ENCODE measurements around the gene KIDINS220. TPM values are rescaled to one million over a fixed set of nuclear protein-coding genes. Genes with fewer than 3 reads are reported as not detected.
A peak's percentile ranks its signal among the peaks of the same experiment; 100 is the strongest.

The KIDINS220 gene
- total and polyA plus RNA-seq, 2 of the 13 experiments (the other 11 are each of a cell fraction or from before 2014, with no cell fraction given): 25.2 to 32.3 TPM

DNA sequence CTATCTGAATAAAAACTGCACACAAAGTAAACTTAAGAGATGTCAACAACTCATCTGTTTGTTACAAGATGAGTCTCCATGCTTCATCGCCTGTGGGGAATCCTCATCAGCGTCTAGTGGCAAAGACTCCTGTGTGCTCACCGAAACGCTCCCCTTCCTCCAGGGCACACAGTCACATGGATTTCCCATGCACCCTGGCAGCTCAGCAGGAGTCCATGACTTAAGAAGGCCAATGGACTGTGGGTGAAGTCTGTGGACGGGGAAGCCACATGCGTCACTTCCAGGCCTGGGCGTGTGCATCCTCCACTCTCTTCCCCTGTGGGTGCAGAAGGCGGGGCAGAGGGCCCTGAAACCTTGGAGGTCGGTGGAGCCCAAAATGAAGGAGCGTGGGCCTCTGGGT lies 114.4 kb downstream of the KIDINS220 start:
- POLR2A ChIA-PET: no interaction called here
- CTCF ChIA-PET (ENCODE audit: low intra/inter-chr PET ratio, low total read pairs): no interaction called here
- H3K4me1 ChIP-seq (ENCODE audit: insufficient read depth, low read length): peaks cover 10% of the 10 kb centered on the region; the same call in 1 of the 2 replicates
- intact Hi-C loops (cut with micrococcal nuclease; ENCODE audit: unreplicated experiment) (no loop called here), in situ Hi-C loops (cut with HindIII; ENCODE audit: extremely low pct_ligation_motif_present, low pct_unique_long_range_greater_than_20kb) (no loop called here)
- 71% methylated on average over 10 of the region's 10 CpGs for WGBS (ENCODE audit: low lambda C conversion rate)
- no peak overlapping the region for H3K4me3 ChIP-seq (replicated peaks in 1 of 3; ENCODE audit: insufficient read depth in 1 of 3, low read depth in 2 of 3, low read length in 3 of 3)
- H3K9ac ChIP-seq (ENCODE audit: insufficient read depth, low read depth, low read length): no peak overlapping the region
- BruUV-seq (replicated peaks): no TSS peak
- H3K36me3 ChIP-seq (replicated peaks in 1 of 2; ENCODE audit: control insufficient read depth in 1 of 2, insufficient read depth in 2 of 2, low read length in 2 of 2): 0 out of 5 replicates have a peak, but pooled peaks cover 0 to 2% of the 10 kb centered on the region in 2 experiments
- H2AFZ ChIP-seq (ENCODE audit: low read length): no peak overlapping the region
- ATAC-seq (no peak), DNase-seq (ENCODE audit: low spot score) (no peak), FAIRE-seq (no peak)
- H3K27ac ChIP-seq (ENCODE audit: extremely low read length, insufficient read depth, low read length): no peak overlapping the region
- H3K27me3 ChIP-seq (ENCODE audit: control insufficient read depth in 1 of 2, insufficient read depth in 2 of 2, low read length in 2 of 2): peaks cover 0 to 3% of the 10 kb centered on the region in 2 experiments; a peak in 1 of 5 replicates
- H3K79me2 ChIP-seq (ENCODE audit: insufficient read depth, low read length): no peaks in the 10 kb centered on the region
- TF ChIP-seq PLRG1 (conservative IDR thresholded peaks at IDR 0.05): no peak
- no peak for TF ChIP-seq ZBTB8A (CRISPR knock-in tag; IDR thresholded peaks at IDR 0.05; ENCODE audit: borderline replicate concordance, low read depth)
- TF ChIP-seq ASH2L (IDR thresholded peaks at IDR 0.05; ENCODE audit: insufficient read length, low read depth, low read length): no peak
- TF ChIP-seq, protein P1, sequence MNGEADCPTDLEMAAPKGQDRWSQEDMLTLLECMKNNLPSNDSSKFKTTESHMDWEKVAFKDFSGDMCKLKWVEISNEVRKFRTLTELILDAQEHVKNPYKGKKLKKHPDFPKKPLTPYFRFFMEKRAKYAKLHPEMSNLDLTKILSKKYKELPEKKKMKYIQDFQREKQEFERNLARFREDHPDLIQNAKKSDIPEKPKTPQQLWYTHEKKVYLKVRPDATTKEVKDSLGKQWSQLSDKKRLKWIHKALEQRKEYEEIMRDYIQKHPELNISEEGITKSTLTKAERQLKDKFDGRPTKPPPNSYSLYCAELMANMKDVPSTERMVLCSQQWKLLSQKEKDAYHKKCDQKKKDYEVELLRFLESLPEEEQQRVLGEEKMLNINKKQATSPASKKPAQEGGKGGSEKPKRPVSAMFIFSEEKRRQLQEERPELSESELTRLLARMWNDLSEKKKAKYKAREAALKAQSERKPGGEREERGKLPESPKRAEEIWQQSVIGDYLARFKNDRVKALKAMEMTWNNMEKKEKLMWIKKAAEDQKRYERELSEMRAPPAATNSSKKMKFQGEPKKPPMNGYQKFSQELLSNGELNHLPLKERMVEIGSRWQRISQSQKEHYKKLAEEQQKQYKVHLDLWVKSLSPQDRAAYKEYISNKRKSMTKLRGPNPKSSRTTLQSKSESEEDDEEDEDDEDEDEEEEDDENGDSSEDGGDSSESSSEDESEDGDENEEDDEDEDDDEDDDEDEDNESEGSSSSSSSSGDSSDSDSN (CRISPR knock-in tag; IDR thresholded peaks at IDR 0.05): no peak
- H3K9me3 ChIP-seq (ENCODE audit: low read length): no peaks in the 10 kb centered on the region
- no peak overlapping the region for H3K4me2 ChIP-seq (ENCODE audit: low read depth, low read length)
- no peaks in the 10 kb centered on the region for H4K20me1 ChIP-seq (ENCODE audit: insufficient read depth, low read length)

GRCh38 chr2:8721410-8721809 lies 116.0 kb downstream of the KIDINS220 start:
- H3K79me2 ChIP-seq (ENCODE audit: insufficient read depth, low read length): no peaks in the 10 kb centered on the region
- no peaks in the 10 kb centered on the region for H3K9me3 ChIP-seq (ENCODE audit: low read length)
- no TSS peak for BruUV-seq (replicated peaks)
- no peak overlapping the region for H3K9ac ChIP-seq (ENCODE audit: insufficient read depth, low read depth, low read length)
- no peak for ATAC-seq
- H3K4me2 ChIP-seq (ENCODE audit: low read depth, low read length): no peak overlapping the region
- DNase-seq (ENCODE audit: low spot score): no peak
- H3K27ac ChIP-seq (ENCODE audit: extremely low read length, insufficient read depth, low read length): no peak overlapping the region
- peaks cover 10% of the 10 kb centered on the region; the same call in 1 of the 2 replicates for H3K4me1 ChIP-seq (ENCODE audit: insufficient read depth, low read length)
- intact Hi-C loops (cut with micrococcal nuclease; ENCODE audit: unreplicated experiment) (no loop called here), in situ Hi-C loops (cut with HindIII; ENCODE audit: extremely low pct_ligation_motif_present, low pct_unique_long_range_greater_than_20kb) (no loop called here)
- ChIA-PET CTCF (ENCODE audit: low intra/inter-chr PET ratio, low total read pairs) (no interaction called here), POLR2A (no interaction called here)
- no peaks in the 10 kb centered on the region for H4K20me1 ChIP-seq (ENCODE audit: insufficient read depth, low read length)
- WGBS (ENCODE audit: low lambda C conversion rate): 90% methylated on average over 3 of the region's 3 CpGs
- H2AFZ ChIP-seq (ENCODE audit: low read length): no peak overlapping the region
- no peak overlapping the region for H3K4me3 ChIP-seq (replicated peaks in 1 of 3; ENCODE audit: insufficient read depth in 1 of 3, low read depth in 2 of 3, low read length in 3 of 3)
- peaks cover 0 to 3% of the 10 kb centered on the region in 2 experiments; a peak in 1 of 5 replicates for H3K27me3 ChIP-seq (ENCODE audit: control insufficient read depth in 1 of 2, insufficient read depth in 2 of 2, low read length in 2 of 2)
- H3K36me3 ChIP-seq (replicated peaks in 1 of 2; ENCODE audit: control insufficient read depth in 1 of 2, insufficient read depth in 2 of 2, low read length in 2 of 2): no peaks in the 10 kb centered on the region
- FAIRE-seq: no peak
- TF ChIP-seq ZNF282 (IDR thresholded peaks at IDR 0.05; ENCODE audit: partially characterized antibody) (no peak), SALL1 (CRISPR knock-in tag; IDR thresholded peaks at IDR 0.05) (no peak), FOXO1 (CRISPR knock-in tag; IDR thresholded peaks at IDR 0.05) (no peak), IRF2 (CRISPR knock-in tag; IDR thresholded peaks at IDR 0.05) (no peak), ZNF30 (CRISPR knock-in tag; IDR thresholded peaks at IDR 0.05) (no peak), MAFK (conservative IDR thresholded peaks at IDR 0.05 in 1 of 2, IDR thresholded peaks at IDR 0.05 in 1 of 2; ENCODE audit: low read length in 2 of 2) (peak; percentile 18 to 62; a peak in 2 of 4 replicates), REXO4 (CRISPR knock-in tag; IDR thresholded peaks at IDR 0.05; ENCODE audit: borderline replicate concordance) (no peak), NR2F6 (IDR thresholded peaks at IDR 0.05) (no peak), NR2F6 (CRISPR knock-in tag; IDR thresholded peaks at IDR 0.05) (no peak), MAFF (IDR thresholded peaks at IDR 0.05; ENCODE audit: low read depth, low read length) (peak; percentile 55), KDM4B (CRISPR knock-in tag; IDR thresholded peaks at IDR 0.05) (no peak)
- TF ChIP-seq, protein P2, sequence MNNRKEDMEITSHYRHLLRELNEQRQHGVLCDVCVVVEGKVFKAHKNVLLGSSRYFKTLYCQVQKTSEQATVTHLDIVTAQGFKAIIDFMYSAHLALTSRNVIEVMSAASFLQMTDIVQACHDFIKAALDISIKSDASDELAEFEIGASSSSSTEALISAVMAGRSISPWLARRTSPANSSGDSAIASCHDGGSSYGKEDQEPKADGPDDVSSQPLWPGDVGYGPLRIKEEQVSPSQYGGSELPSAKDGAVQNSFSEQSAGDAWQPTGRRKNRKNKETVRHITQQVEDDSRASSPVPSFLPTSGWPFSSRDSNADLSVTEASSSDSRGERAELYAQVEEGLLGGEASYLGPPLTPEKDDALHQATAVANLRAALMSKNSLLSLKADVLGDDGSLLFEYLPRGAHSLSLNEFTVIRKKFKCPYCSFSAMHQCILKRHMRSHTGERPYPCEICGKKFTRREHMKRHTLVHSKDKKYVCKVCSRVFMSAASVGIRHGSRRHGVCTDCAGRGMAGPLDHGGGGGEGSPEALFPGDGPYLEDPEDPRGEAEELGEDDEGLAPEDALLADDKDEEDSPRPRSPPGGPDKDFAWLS (CRISPR knock-in tag; IDR thresholded peaks at IDR 0.05; ENCODE audit: borderline replicate concordance): no peak

Measured in HepG2 (cell line).